ENCODE results near the gene MTG1.

GRCh38 chr10:133421336-133422222, 27.6 kb downstream of the MTG1 start:
- TF ChIP-seq CTCF (conservative IDR thresholded peaks at IDR 0.05; ENCODE audit: low read depth, low read length), result no peak
- TF ChIP-seq EZH2 (IDR thresholded peaks at IDR 0.05; ENCODE audit: borderline replicate concordance, low read depth, low read length, poor library complexity, severe bottlenecking), result no peak
